NCI-H774 (cell line): ENCODE measurements around the gene PHKB.
"Not testable (repeated sequence)": the region's sequence is repeated elsewhere in the genome, so short reads cannot be mapped to it uniquely, and the experiment has no call there.

Experiments
- DNase-seq: peaks from one replicate; lab custom pipeline; 2025; lab: John Stamatoyannopoulos, UW

PHKB gene

GRCh38 chr16:47470211-47470610 lies 9.1 kb downstream of the PHKB start:
- DNase-seq, result no peak

GRCh38 chr16:47470810-47471209 lies 9.7 kb downstream of the PHKB start:
- DNase-seq, result no peak

GRCh38 chr16:47473004-47473403 lies 11.9 kb downstream of the PHKB start:
- not testable (repeated sequence) for DNase-seq

- DNase-seq, result no peak
These were observed 12.7 kb downstream of the PHKB start for GRCh38 chr16:47473792-47474191.

DNA sequence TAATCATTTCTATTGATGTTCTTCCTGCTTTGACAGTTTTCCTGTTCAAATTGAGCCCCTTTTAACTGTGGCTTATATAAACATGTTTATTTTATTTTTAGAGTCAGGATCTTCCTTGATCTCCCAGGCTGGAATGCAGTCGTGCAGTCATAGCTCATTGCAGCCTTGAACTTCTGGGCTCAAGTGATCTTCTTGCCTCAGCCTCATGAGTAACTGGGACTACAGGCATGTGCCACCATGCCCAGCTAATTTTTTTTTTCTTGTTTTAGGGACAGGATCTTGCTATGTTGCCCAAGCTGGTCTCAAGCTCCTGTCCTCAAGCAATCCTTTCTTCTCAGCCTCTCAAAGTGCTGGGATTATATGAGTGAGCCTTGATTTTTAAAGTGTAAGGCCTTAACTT lies 14.7 kb downstream of the PHKB start:
- no peak for DNase-seq

DNA sequence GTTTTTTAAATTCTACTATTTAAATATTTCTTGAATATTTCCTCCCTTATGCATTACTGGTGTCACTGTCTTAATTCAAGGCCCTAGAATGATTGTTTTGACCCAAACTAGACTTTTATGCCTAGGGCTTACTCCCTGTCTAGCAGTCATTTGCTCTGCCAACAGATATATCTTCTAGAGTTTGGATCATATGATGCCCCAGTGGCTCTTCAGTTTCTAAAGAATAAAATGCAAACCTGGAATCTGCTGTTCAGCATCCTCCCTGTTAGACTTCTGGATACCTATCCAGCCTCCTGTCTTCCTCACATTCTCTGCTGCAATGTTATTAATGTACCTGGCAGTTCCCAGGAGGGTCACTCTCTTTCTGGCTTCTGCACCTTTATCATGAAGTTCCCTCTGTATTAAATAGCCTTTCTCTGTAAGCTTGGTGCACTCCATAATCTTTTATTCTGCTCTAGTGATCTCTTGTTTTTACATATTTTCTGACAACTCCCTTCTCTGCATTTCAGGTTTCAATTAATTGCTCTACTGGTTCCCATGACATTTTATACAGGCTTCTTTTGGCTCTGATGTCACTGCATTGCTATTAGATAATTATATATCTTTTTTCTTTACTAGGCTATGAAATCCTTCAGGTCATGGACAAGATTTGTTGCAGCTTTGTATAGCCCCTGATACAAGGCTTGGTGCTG lies 15.7 kb downstream of the PHKB start:
- no peak for DNase-seq

GRCh38 chr16:47477679-47478078 lies 16.5 kb downstream of the PHKB start:
- no peak for DNase-seq

DNA sequence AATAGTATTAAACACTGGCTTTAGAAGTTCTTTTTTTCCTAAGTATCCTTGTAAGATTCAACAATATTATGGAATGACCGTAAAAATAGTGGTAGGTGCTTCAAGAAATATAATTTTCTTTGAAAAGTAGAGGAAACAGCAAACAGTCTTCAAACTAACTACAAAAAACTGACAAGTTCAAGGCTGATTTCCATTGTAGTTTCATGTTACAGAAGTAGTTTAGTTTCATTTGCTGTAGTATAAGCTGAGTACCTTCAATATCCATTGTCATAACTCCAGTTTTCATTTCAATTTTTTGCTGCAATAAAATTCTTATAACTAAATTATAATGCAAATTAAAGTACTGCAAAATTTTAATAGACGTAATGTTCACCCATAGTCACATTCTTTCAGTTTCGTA lies 19.3 kb downstream of the PHKB start:
- DNase-seq, result no peak

DNA sequence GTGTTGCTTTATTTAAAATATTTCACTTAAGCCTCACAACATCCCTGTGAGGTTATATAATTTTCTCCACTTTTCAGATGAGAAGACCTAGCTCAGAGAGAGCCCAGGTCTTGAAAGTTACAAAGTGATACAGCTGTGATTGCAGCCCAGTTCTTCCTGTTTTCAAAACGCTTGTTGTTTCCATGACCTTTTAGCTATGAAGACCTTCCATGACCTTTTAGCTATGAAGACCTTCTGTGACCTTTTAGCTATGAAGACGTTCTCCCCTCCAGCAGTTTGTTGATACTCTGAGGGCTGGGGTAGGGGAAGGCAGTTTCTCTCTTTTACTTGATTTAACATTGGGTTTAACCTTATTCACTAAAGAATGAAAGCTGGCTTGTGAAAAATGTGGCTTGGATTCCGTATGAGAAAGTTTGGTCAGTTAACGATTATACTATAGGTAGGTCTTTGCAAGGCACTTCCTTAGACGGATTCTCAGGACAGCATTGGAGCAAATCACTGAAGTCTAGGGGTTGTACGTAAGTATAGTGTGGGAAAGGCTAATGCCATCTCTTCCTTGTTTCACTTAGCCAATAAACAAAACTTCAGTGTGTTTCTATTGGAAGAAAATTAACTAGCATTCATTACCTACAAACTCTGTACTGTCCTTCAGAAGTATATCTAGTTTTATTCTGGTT lies 20.7 kb downstream of the PHKB start:
- no peak for DNase-seq

DNA sequence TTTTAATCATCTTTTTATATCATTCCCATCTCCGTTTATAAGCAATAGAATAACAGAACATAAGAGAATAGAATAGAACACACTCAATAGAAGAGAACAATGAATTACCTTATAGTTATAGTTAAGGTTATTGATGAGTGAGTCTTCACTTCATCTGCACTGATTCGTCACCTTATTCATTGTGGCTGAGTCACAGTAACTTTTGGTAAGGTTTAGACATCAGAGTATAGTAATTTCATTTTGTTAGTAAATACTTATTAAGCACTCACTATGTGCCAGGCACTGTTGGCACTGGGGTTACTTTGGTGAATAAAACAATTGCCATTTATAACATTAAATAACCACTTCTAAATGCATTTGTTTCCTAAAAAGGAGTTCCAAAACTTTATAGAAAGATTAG lies 22.5 kb downstream of the PHKB start:
- no peak for DNase-seq

GRCh38 chr16:47486856-47487255 lies 25.7 kb downstream of the PHKB start:
- DNase-seq, result no peak

- DNase-seq, result no peak
These were observed 26.9 kb downstream of the PHKB start for GRCh38 chr16:47488051-47488450.

GRCh38 chr16:47490471-47490870 lies 29.3 kb downstream of the PHKB start:
- no peak for DNase-seq

- DNase-seq, result no peak
These were observed 30.9 kb downstream of the PHKB start for GRCh38 chr16:47492036-47492427.

- DNase-seq, result no peak
These were observed 31.6 kb downstream of the PHKB start for GRCh38 chr16:47492428-47493377.

DNA sequence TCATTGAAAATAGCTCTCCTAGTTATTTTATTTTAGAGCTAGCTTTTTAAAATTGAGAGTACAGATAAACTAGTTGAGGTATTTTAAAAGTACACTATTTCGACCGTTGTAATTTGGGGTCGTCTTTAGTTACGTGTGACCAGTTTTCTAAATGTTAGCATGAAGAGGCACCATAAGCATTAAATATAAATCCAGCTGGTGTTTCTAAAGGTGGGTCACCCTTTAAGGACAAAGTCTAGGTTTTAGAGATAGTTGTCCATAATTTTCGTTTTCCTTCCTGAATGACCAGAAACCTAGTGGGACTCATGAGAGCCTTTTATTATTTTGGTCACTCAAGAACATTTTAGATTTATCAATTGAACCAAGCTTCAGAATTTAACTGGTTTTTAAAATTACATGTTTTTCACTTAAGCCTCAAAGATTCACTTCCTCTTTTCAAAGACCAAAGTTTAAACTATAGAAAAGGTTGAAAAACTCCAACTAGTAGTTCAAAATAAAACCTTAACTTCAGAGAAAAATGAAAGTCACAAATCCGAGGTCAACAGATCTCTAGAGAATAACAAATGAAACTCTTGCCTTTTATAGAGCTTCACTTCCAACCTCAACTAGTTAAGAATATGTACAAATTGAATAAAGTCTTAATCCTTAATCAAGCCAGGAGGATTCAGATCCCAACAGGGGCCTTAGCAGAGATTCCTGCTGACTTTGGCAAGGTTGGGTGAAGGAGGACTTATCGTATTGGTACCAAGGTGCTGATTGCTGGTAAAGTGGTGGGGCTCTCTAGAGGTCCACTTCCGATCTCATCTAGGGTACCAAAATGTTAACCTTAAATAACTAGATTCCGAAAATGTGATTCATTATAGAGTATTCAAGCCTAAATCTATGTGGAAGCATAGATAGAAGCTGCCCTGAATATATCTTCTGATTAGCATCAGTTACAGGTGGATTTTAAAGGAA lies 32.5 kb downstream of the PHKB start:
- DNase-seq, result no peak

- no peak for DNase-seq
These were observed 38.1 kb downstream of the PHKB start for GRCh38 chr16:47499080-47499699.

- no peak for DNase-seq
These were observed 38.7 kb downstream of the PHKB start for GRCh38 chr16:47499700-47500264.

DNA sequence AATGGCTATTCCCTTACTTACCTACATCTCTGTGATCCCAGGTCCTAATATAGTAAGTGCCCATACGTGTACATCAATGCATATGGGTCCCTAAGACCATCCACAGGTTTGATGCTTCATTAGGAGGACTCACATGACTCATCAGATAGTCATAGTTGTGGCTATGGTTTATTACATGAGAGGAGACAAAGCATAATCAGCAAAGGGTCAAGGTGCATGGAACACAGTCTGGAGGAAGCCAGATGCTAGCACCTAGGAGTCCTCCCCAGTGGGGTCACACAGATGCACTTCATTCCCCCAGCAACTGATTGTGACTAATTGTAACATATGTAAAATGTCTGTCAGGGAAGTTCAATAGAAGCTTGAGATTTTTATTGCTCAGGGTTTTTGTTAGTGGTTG lies 42.8 kb downstream of the PHKB start:
- DNase-seq, result no peak

- DNase-seq, result no peak
These were observed 43.5 kb downstream of the PHKB start for GRCh38 chr16:47504599-47504998.

DNA sequence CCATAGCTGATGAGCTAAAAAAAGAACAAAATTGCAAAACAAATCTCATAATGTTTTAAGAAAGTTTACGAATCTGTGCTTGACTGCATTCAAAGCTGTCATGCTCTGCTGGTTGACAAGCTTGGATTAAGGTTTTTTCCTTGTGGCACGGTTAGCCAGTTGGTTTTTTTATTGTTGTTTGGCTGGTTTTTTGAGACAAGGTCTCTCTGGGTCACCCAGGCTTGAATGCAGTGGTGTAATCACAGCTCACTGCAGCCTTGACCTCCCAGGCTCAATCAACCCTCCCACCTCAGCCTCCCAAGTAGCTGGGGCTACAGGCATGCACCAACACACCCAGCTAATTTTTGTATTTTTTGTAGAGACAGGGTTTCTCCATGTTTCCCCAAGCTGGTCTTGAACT lies 45.7 kb downstream of the PHKB start:
- DNase-seq, result no peak
